Fibroblast of the aortic adventitia (primary cell): ENCODE measurements around the gene HOXA5. TPM values are rescaled to one million over a fixed set of nuclear protein-coding genes. Genes with fewer than 3 reads are reported as not detected.

ENCODE experiments used
- DNase-seq: peaks from one replicate; pipeline ENCODE4 v3.0.0-alpha.2; 2010; ENCODE audit warnings: low read depth
- H3K4me3 ChIP-seq: 2 replicates; pipeline ENCODE4 v1.5.1; 2011; ENCODE audit warnings: low read depth, mild to moderate bottlenecking, control low read depth, low read length, moderate library complexity
- CTCF ChIP-seq: IDR thresholded peaks from 2 replicates; pipeline ENCODE4 v1.5.1; 2011; ENCODE audit warnings: mild to moderate bottlenecking, low read length, control low read depth, inconsistent platforms; ENCODE audit not compliant: insufficient read depth
- total RNA-seq: library from RNA; depleted of rRNA; stranded (reverse); fragments of >200 nt; gene quantifications from 2 replicates; pipeline ENCODE4 v1.2.3, GENCODE V29; 2012; ENCODE audit warnings: low replicate concordance

The HOXA5 gene
- total RNA-seq, 1 donor = 0.72 TPM

- no peak overlapping the region for H3K4me3 ChIP-seq
- TF ChIP-seq CTCF = no peak
- no peak for DNase-seq
These were observed 26.4 kb upstream of the HOXA5 start for GRCh38 chr7:27169658-27170425.

GRCh38 chr7:27168265-27168947, 24.9 kb upstream of the HOXA5 start:
- TF ChIP-seq CTCF = no peak
- DNase-seq = no peak
- H3K4me3 ChIP-seq = no peak overlapping the region

- TF ChIP-seq CTCF = no peak
- no peak overlapping the region for H3K4me3 ChIP-seq
- no peak for DNase-seq
These were observed 24.4 kb upstream of the HOXA5 start for GRCh38 chr7:27167916-27168264.

DNA sequence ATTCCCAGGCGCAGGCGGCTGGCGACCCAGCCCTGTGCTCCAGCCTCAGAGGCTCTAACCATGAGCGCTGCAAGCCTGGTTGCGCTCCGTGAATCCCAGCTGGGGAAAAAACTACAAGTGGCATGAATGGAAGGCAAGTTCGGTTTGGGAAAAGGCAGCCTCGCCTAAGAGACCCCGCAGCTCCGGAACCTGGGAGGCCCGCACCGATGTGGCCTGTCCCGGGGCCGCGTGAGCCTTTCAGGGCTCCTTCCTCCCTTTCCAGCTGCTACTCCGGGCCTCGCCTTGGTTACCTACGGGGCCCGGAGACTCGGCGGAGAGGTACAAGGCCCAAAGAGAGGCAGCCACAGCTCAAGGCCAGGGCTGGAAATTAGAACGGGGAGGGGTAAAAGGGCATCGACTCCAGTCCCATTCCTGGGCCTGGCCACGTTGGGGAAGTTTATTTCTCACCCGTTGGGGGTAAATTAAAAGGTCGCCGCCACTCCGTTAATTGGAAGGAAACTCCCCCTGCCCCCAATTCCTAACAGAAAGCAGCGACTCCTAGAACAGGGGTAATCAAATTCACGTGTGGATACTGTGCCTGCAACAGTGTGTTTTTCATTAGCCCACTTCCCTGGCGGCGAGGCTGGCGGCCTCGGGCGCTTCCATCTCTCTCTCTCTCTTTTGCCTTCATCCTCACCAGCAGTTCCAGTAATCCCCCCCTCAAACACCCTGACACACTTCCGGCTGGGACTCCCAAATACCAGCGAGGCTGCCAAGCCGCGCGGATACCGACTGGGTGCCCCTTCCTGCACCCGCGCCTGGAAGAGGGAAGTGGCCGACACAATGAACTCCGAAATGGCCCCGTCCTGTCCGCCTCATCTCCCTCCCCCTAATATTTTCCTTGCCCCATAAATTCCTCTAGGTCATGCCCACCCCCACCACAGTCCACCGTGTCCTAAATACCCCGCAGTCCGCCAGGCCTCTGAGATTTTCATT, 23.3 kb upstream of the HOXA5 start:
- no peak for DNase-seq
- no peak overlapping the region for H3K4me3 ChIP-seq
- no peak for TF ChIP-seq CTCF

DNA sequence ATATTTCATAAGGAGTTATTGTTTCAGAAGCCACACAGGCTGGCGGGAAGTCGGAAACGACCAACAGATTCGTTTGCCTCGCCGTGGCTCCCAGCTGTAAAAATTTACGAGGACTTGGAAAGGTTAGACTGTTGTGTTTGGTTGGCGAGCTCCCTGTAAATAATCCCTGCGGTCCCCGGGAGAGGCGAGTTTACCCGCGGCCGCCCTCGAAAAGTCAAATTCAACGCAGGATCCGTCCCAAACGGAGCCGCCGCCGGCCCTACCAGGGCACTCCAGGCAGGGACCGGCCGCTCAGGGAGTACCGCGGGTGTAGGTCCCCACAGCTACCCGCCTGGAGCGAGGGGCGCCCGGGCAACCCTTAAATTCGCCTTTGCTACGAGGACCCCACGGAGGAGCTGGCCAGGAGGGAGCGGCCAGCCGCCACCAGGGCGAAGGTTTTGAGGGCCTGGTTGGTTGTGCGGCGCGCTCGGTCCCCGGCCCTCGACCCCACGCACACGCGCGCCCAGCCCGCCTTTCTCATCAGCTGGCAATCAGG, 22.6 kb upstream of the HOXA5 start:
- no peak for TF ChIP-seq CTCF
- H3K4me3 ChIP-seq = no peak overlapping the region
- DNase-seq = no peak
